HepG2 (cell line): ENCODE data around the gene FN1. TPM values are rescaled to one million over a fixed set of nuclear protein-coding genes. Genes with fewer than 3 reads are reported as not detected.

ENCODE experiments used
- NFYC ChIP-seq: IDR thresholded peaks from 2 replicates; pipeline ENCODE4 v1.6.1; 2016; ENCODE audit warnings: missing genetic modification reagents, missing compliant biosample characterization
- PAXIP1 ChIP-seq: sonication (generic); formaldehyde crosslinking; conservative IDR thresholded peaks from 2 replicates; pipeline ENCODE4 v1.4.0; 2020; ENCODE audit warnings: mild to moderate bottlenecking, missing genetic modification reagents, moderate library complexity
- PRDM15 ChIP-seq: sonication (generic); formaldehyde crosslinking; IDR thresholded peaks from 2 replicates; pipeline ENCODE4 v1.4.0; 2020; ENCODE audit warnings: missing genetic modification reagents
- RAD21 ChIP-seq: fragments of 450-650 bp; formaldehyde crosslinking; IDR thresholded peaks from 2 replicates; pipeline ENCODE4 v1.5.0; 2020; ENCODE audit warnings: mild to moderate bottlenecking
- RFX3 ChIP-seq: IDR thresholded peaks from 2 replicates; pipeline ENCODE4 v1.6.1; 2016; ENCODE audit warnings: missing biosample characterization, missing genetic modification reagents
- SSRP1 ChIP-seq: IDR thresholded peaks from 2 replicates; pipeline ENCODE4 v1.6.1; 2016; ENCODE audit warnings: control low read depth
- STAT6 ChIP-seq: sonication (generic); formaldehyde crosslinking; IDR thresholded peaks from 2 replicates; pipeline ENCODE4 v1.4.0; 2020; ENCODE audit warnings: missing genetic modification reagents, mild to moderate bottlenecking, borderline replicate concordance
- TAF15 ChIP-seq: fragments of 200-400 bp; formaldehyde crosslinking; IDR thresholded peaks from one replicate; pipeline ENCODE4 v1.6.1; 2018; ENCODE audit warnings: mild to moderate bottlenecking, low read depth, low read length; ENCODE audit not compliant: poor library complexity, severe bottlenecking
- TEAD3 ChIP-seq: optimal IDR thresholded peaks from 2 replicates; pipeline ENCODE3; 2016; ENCODE audit warnings: borderline replicate concordance
- XBP1 ChIP-seq: sonication (generic); formaldehyde crosslinking; IDR thresholded peaks from 2 replicates; pipeline ENCODE4 v1.5.0; 2020; ENCODE audit warnings: missing genetic modification reagents
- ZNF143 ChIP-seq: sonication (generic); formaldehyde crosslinking; IDR thresholded peaks from 2 replicates; pipeline ENCODE4 v1.4.0; 2020; ENCODE audit warnings: missing genetic modification reagents
- ZNF569 ChIP-seq: sonication (generic); formaldehyde crosslinking; IDR thresholded peaks from 2 replicates; pipeline ENCODE4 v1.5.0; 2020; ENCODE audit warnings: mild to moderate bottlenecking, missing genetic modification reagents, moderate library complexity, borderline replicate concordance
- polyA plus RNA-seq, 8 experiments: library from polyadenylated mRNA; depleted of rRNA in 3 of 8; stranded (reverse) in 7 of 8; unstranded in 1 of 8; fragments of >200 nt; fragmentation: Illumina TruSeq in 4 of 8; extraction: Trizol in 4 of 8; gene quantifications; 2 replicates each; pipeline versions ENCODE4 v1.2.1 to v1.2.3, GENCODE V29; 2011 to 2016; ENCODE audit warnings: low read depth in 4 of 8, missing spikeins in 1 of 8, mixed read lengths in 1 of 8; ENCODE audit not compliant: insufficient read depth in 1 of 8
- total RNA-seq, 5 experiments: library from RNA; depleted of rRNA; stranded (reverse); fragments of >200 nt; fragmentation: Illumina TruSeq; extraction: Trizol; gene quantifications; 2 replicates each; pipeline ENCODE4 v1.2.3, GENCODE V29; 2016; ENCODE audit warnings: low read depth in 1 of 5
- TF ChIP-seq, protein P1 (sequence below): fragments of 450-650 bp; IDR thresholded peaks from 2 replicates; pipeline ENCODE4 v1.6.1; 2017
- TF ChIP-seq, protein P2 (sequence below): sonication (generic); formaldehyde crosslinking; IDR thresholded peaks from 2 replicates; pipeline ENCODE4 v1.8.0; 2022; ENCODE audit warnings: low read depth, missing genetic modification reagents
- TF ChIP-seq, protein P3 (sequence below): sonication (generic); formaldehyde crosslinking; IDR thresholded peaks from 2 replicates; pipeline ENCODE4 v1.8.1; 2023; ENCODE audit warnings: missing genetic modification reagents, mild to moderate bottlenecking, borderline replicate concordance

FN1 gene
- total and polyA plus RNA-seq, 2 of the 13 experiments (the other 11 are each of a cell fraction or from before 2014, with no cell fraction given): 1,847 to 6,471 TPM

DNA sequence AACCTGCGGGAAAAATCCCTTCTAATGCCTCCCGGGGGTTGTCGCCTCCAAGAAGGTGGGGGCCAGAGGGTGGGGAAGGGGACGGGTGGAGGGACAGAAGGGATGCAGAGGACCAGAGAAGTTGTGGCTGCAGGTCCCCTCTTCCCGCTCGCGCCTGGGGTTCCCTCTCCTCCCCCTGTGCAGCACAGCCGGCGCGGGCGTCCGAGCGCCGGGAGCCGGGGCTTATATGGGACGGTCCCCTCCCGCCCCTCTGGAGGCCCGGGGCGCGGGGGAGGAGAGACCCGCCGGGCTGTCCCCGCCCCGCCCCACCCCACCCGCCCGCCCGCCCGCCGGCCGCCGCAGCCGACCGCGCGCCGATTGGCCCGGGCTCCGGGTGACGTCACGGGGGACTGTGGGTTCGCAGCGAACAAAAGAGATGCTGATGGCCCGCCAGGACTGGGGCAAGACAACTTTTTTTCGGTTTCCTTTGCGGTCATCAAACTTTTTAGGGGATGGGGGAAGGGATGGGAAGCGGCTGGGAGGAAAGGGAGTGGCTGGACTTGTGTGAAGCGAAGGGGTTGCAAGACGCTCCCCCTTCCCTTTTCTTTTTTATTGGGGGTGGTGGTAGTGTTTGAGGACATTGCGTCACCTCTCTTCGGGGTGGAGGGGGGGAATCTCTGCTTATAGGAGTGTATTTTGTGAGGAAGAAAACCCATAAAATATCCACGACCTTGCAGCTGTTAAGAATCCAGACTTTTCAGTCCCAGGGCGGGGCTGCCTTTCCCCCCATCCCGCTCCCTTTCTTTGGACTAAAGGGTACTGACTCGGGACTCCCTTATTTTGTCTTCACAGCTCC, at the start of gene FN1 (continued):
- TF ChIP-seq TEAD3 (CRISPR knock-in tag) (peak; percentile 63), RFX3 (CRISPR knock-in tag) (no peak), STAT6 (no peak), RAD21 (CRISPR knock-in tag) (no peak; the same call in 1 of the 2 replicates), TAF15 (peak; percentile 89), ZNF143 (CRISPR knock-in tag) (no peak), SSRP1 (no peak; the same call in 1 of the 2 replicates), NFYC (peak; percentile 69), ZNF569 (CRISPR knock-in tag) (0 out of 2 replicates have a peak, but pooled peaks have one; percentile 79), PAXIP1 (peak; percentile 47; the same call in 1 of the 2 replicates), XBP1 (CRISPR knock-in tag) (no peak), PRDM15 (CRISPR knock-in tag) (no peak)
- TF ChIP-seq, protein P1, sequence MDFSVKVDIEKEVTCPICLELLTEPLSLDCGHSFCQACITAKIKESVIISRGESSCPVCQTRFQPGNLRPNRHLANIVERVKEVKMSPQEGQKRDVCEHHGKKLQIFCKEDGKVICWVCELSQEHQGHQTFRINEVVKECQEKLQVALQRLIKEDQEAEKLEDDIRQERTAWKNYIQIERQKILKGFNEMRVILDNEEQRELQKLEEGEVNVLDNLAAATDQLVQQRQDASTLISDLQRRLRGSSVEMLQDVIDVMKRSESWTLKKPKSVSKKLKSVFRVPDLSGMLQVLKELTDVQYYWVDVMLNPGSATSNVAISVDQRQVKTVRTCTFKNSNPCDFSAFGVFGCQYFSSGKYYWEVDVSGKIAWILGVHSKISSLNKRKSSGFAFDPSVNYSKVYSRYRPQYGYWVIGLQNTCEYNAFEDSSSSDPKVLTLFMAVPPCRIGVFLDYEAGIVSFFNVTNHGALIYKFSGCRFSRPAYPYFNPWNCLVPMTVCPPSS: no peak
- TF ChIP-seq, protein P2, sequence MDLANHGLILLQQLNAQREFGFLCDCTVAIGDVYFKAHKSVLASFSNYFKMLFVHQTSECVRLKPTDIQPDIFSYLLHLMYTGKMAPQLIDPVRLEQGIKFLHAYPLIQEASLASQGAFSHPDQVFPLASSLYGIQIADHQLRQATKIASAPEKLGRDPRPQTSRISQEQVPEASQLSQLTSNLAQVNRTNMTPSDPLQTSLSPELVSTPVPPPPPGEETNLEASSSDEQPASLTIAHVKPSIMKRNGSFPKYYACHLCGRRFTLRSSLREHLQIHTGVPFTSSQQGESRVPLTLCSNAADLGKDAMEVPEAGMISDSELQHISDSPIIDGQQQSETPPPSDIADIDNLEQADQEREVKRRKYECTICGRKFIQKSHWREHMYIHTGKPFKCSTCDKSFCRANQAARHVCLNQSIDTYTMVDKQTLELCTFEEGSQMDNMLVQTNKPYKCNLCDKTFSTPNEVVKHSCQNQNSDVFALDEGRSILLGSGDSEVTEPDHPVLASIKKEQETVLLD (CRISPR knock-in tag): no peak
- TF ChIP-seq, protein P3, sequence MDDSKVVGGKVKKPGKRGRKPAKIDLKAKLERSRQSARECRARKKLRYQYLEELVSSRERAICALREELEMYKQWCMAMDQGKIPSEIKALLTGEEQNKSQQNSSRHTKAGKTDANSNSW: no peak; the same call in 1 of the 2 replicates
